Measurements from ENCODE around the gene CNPY1.
A peak's percentile ranks its signal among the peaks of the same experiment; 100 is the strongest.

Gene CNPY1

DNA sequence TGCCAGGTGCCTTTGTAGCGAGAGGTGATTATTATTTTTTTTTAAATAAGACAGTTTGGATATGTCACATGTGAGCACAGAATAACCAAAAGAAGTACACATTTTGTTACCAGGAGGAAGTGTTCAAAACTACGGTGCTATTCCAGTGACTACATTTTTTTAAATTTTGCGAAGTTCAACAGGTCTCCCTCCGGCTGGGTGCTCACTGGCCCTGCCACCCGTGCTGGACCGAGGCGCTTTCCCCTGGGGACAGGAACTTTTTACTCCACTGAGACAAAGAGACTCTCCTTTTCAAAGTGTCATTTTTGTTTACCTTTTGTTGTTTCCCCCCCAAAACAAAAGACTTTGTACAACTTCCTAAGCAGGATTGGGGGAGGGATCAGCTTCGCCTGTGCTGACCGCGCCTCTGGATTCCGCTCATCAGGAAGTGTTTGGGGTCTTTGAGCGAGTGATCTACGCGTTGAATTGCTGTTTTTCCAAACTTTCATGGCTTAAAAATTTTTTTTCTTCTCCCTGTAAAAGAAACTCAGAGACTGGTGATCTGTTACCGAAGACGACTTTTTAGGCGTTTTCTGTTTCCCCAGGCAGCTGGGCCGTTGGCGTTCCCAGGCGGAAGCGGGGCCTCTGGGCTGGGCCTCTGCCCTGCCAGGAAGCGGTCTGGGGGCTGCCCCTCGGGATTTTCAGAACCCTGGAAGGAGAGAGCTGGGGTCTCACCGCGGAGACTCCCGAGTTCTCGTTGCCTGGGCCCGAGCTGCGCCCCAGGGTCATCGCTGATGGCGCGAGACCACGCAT, 81.2 kb downstream of the CNPY1 start:
- DNase-seq, result no peak

DNA sequence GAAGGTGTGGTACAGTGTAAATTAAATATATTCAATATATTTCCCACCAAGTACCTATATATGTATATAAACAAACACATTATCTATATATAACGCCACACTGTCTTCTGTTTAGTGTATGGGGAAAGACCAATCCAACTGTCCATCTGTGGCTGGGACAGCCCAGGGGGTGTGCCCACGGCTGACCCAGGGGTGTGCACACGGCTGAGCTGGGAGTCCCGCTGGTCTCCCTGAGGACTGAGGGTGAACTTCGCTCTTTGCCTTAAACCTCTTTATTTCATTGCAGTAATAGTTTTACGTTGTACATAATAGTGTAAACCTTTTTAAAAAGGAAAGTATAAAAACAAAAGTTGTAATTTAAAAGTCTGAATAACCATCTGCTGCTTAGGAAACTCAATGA, 82.2 kb downstream of the CNPY1 start:
- no peak for DNase-seq

DNA sequence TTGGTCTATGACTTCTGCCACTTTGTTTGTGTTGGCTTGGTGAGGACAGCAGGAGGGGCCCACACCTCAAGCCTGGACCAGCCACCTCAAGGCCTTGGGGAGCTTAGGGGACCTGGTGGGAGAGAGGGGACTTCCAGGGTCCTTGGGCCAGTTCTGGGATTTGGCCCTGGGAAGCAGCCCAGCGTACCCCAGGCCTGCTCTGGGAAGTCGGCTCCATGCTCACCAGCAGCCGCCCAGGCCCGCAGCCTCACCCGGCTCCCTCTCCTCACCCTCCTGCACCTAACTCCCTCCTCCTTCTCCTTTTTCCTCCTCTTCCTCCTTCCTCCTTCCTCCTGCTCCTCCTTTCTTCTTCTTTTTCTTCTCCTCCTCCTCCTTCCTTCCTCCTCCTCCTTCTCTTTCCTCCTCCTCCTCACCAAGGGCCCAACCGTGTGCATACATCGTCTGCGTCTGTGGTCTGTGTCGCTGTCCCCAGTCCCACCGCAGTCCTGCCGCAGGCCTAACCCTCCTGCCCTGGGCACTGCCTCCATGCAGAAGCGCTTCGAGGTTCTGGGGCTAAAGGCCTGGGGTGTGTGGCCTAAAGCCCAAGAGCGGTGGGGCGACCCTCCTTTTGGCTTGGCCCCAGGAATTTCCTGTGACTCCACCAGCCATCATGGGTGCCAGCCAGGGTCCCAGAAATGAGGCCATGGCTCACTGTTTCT, 83.1 kb downstream of the CNPY1 start:
- DNase-seq, result no peak

DNA sequence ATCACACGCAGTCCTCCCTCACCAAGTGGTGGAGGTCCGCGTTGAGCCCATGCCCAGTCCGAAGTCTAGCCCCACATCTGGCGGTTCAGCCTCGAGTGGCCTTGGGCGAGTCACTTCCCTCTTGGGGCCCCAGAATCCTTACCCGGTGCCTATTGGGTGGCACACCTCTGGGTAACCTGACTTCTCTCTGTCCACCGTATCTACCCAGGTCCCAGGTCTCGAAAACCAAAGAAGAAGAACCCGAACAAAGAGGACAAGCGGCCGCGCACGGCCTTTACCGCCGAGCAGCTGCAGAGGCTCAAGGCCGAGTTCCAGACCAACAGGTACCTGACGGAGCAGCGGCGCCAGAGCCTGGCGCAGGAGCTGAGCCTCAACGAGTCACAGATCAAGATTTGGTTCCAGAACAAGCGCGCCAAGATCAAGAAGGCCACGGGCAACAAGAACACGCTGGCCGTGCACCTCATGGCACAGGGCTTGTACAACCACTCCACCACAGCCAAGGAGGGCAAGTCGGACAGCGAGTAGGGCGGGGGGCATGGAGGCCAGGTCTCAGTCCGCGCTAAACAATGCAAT, 84.1 kb downstream of the CNPY1 start:
- no peak for DNase-seq

DNA sequence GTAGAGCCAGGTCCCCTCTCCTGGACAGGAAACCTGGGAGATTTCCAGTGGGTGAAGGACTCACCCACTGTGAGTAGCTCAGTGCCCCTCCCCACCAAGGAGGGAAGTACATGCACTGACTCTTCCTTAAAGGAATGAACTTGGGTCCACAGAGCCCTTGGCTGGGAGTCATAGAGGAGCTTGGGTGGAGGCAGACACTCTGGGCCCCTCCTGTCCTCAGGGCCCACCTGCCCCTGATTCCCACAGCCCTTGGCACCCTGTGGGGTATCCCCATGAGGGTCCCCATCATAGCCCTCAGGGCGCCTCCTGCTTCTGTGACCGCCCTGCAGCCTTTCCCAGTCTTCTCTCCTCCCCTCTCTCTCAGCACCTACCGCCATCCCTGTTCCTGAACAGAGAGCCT, 84.7 kb downstream of the CNPY1 start:
- DNase-seq, result no peak

DNA sequence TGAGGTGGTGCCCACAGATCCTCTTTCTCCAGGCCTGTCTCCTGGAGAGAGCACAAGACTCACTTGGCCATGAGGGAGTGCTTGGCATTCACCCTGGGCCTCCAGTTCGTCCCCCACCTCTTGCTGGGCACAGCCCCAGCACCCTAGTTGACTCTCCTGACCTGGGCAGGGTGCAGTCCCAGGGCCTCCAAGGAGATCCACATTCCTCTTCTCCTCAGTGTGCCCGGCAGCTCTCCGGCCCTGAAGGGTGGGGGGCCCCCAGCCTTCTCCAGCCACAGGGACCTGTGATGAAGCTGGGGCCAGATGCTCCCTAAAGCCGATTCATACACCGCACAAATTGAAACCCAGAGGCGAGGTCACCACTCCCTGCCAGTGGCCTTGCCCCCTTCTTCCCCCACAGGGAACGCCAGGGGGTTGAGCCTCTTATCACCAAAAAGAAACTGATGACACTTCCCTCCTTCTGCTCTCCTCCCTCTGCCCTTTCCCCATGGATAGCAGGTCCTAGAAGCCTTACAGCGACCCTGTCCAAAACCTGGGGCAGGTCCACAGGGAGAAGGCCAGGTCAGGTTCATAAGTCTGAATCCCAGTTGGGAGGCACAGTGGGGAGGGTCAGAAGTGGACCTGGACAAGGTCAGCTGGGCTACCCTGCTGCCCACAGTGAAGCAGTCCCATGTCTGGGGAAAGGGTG, 85.3 kb downstream of the CNPY1 start:
- no peak for DNase-seq

DNA sequence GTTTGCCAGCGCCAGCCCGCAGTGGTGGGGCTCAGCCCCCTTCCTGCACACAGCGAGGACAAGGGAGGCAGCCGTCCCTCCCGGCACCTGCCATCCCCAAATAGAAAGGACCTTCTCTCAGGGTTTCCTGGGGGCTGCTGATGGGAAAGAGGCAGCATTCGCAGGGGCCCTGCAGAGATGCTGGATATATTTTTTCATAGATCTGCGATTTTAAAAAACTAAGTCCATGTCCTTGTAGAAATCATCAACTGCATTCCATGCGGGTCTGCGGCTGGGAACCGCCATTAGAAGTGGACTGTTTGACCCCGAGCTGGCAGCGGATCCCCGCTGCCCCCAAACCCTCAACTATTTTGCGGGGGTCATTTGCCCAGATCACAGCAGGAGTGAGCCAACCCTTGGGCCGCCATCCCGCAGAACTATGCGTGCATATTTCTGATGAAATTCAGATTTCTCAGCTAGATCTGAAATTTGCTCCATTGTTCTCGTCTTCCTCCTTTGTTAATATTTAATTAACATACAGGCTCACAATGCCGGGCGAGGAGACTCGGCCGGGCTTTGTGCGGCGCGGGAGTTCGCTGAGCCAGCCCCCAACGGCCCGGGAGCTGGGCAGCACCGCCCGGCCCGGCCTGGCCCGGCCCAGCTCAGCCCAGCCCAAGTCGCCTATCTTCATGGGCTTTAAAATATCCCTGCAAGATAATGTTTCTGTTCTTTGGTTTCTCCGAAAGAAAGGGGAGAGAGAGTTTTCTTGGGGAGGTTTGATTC, 86.5 kb downstream of the CNPY1 start:
- no peak for DNase-seq

DNA sequence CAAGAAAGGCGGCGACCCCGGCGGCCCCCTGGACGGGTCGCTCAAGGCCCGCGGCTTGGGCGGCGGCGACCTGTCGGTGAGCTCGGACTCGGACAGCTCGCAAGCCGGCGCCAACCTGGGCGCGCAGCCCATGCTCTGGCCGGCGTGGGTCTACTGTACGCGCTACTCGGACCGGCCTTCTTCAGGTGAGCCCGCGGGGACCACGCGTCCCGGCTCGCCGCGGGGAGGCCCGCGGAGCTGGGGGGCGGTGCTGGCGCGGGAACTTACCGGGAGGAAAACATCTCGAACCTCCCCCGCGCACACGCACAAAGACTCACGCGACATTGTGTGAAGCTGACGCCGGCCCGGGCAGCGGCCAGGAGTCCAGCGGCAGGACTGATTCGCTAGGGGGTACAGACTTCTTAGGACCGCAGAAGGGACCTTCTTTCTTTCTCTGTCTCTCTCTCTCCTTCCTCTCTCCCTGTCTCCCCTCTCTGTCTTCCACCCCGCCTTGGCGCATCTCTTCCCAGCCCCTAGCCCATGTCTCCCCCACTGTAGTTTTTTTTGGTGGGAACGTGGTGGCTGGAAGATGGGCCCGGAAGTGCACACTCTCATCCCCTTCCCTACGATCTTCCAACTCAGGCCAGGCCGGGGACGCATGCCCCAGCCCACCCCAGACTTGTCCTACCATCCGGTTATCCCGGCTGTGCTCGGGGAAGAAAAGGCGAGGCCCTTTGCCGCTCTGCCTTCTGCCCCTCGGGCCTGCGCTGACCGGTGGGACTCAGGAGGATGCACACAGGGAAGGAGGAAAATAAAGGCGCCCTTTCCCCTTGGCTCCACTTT, 87.3 kb downstream of the CNPY1 start:
- no peak for DNase-seq

DNA sequence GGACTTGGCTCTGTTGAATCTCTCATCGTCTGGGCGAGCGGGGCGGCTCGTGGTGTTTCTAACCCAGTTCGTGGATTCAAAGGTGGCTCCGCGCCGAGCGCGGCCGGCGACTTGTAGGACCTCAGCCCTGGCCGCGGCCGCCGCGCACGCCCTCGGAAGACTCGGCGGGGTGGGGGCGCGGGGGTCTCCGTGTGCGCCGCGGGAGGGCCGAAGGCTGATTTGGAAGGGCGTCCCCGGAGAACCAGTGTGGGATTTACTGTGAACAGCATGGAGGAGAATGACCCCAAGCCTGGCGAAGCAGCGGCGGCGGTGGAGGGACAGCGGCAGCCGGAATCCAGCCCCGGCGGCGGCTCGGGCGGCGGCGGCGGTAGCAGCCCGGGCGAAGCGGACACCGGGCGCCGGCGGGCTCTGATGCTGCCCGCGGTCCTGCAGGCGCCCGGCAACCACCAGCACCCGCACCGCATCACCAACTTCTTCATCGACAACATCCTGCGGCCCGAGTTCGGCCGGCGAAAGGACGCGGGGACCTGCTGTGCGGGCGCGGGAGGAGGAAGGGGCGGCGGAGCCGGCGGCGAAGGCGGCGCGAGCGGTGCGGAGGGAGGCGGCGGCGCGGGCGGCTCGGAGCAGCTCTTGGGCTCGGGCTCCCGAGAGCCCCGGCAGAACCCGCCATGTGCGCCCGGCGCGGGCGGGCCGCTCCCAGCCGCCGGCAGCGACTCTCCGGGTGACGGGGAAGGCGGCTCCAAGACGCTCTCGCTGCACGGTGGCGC, 88.1 kb downstream of the CNPY1 start, which contains the start of gene EN2:
EN2 (plus strand) TSS at position 19 of the 767 bp plus-strand sequence; CDS start at position 268, 249 bp downstream.
- DNase-seq, result no peak

DNA sequence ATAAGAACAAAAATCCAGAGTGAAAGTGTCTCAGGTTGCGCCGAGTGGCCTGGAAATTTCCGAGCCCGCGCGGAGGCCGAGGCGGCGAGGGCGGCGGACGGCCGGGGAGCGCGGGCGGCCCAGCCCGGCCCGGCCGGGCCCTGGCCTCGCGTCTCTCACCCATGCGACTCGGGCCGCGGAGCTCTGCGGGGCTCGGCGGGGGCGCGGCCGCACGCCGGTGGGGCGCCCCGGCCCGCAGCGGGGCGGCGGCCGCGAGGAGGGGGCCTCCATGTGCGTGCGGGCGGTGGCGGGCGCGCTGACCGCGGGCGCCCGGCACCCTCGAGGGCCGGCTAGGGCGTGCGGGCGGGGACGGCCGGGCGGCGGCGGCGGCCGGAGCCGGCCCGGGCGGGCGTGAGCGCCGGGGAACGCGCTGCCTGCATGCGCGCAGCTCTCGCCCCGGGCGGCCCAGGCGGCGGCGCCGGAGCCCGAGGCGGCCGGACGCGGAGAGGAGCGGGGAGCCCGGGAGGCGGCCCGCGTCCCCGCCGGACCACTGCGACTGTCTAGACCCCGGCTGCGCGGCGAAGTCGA, 88.7 kb downstream of the CNPY1 start:
- DNase-seq, result no peak

DNA sequence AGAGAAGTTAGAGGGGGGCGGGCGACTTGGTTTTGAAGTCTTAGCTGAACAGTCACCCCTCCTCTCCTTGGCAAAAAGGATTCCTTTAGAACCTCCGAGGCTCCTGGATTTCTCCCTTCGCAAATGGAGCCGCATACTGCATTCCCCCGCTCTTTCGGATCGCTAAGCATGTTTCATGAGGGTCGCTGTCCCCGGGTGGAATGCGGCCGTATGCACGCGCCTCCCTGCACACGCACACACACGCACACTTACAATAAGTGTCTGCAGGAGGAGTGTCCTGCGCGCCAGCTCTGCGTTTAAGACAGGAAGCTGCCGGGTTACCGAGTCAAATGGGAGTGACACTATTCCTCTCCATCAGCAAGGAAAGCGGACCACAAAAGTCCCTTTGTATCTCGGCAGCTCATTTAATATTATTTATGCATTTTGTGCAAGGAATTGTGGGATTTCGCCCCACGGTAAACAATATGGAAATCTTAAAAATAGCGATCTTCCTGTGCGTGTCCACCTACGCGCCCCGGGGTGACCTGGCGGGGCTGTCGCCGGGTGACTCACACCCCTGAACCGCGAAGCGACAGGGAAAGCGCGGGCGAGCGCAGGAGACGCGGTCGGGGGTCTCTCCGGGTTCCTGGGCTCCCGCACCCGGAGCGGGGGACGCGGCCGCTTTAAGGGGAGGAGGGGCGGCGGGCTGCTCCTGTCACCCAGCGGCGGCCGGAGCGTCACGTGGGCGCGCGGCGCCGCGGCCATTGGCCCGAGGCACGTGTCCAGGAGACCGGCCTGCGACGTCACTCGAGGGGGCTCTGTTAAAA, 89.4 kb downstream of the CNPY1 start:
- peak; percentile 88 for DNase-seq

DNA sequence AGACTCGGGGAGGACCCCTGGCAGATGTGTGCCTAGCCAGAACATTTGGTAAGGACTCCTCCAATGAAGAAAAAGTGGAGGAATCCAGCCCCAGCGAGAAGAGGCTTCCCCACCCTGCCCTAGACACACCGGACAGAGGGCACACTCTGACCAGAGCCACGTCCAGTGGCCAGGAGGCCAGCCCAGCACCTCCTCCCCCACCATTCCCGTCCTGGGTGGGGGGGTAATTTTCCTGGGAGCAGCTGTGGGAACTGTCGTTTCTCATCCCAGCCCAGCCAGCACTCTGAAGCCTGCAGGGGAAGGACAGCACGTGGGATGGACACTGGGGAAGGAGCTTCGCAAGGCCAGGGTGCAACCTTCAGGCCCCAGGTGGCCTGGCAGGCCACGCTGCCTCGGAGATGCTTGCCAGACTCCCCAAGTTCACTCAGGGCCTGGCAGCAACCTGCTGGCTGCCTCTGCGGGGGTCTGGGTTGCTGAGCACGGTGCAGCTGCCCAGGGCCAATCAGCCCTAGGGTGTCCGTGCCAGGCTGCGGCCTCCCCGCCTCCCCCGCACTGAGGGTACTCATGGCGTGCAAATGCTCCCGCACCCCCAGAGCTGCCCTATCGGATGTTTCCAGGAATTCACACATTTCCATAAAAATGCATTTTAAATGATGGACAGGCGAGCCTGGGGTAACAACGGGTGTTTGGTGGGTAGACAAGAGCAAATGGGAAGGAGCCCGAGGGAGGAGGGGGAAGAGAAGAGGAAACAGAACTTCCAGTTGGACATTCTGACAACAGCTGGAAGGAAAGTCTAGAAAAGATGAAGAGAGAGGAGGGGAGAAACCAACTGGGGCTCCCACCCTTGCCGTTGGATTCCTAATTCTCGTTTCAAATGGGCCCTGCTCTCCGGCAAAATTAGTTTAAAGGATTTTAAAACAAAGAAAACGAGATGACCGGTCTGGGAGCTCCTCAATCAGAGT, 90.3 kb downstream of the CNPY1 start:
- DNase-seq, result no peak

DNA sequence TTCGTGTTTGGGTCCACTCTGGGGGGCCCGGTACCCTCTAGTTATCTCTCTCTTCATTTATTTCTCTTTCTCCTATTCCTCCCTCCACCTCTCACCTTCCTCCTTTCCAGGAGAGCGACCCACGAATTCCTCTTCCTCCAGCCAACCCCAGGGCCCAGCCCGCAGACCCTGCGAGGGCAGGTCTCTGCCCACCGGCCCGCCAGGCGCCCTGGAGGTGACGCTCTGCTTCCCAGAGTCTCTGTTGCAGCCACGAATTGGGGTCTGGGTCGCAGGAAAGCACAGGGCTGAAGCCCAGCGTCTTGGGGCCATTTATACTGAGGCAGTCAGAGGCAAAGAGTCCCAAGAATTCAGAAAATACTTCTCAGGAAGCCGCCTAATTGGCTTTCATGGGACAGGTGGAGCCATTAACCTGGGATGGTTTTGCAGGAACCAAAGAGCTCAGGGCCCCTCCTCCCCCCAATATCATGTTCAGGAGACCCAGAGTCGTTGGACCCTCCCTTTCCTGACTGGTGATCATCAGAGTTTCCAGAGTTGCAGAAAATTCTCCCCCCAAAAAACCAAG, 91.1 kb downstream of the CNPY1 start:
- no peak for DNase-seq

DNA sequence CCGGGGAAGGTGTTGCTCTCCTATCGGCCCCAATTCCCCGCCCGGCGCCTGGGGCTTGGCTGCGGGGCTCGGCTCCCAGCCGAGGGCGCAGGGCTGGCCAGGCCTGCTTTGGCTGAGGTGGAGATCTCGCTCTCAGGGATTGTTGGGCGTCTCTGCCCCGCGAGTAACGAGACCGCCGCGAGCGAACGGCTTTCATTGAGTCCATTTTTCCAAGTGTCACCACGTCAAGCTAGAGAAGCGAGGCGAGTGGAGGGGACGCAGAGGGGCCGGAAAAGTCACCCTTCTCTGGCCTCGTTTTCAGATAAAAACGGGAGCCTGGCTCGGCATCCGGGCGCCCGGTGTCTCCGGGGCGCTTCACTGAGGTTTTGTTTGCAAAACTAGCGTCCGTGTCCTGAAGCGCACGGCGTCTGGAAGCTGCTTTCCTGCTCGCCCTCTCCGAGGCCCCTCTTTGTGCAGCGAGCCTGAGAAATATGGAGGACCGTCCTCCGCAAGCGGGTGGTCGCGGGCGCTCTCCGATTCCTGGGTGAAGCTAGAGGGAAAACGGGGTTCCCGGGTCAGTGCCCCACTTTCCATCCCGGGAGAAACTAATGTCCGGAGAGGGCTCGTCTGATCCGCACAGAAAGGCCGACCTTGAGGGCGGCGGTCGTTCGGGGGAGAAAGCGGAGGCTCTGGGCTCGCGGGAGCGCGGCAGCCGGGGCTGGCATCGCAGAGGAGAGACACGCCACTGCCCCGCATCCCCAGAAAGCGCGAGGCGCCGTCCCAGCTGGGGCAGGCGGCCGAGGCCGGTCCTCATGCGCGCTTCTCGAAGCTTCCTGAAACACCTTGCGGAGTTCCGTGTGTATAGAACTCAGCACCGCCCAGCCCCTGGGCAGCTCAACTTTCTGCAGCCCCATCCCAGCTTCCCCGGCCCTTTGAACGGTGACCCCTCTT, 91.9 kb downstream of the CNPY1 start:
- DNase-seq, result no peak

DNA sequence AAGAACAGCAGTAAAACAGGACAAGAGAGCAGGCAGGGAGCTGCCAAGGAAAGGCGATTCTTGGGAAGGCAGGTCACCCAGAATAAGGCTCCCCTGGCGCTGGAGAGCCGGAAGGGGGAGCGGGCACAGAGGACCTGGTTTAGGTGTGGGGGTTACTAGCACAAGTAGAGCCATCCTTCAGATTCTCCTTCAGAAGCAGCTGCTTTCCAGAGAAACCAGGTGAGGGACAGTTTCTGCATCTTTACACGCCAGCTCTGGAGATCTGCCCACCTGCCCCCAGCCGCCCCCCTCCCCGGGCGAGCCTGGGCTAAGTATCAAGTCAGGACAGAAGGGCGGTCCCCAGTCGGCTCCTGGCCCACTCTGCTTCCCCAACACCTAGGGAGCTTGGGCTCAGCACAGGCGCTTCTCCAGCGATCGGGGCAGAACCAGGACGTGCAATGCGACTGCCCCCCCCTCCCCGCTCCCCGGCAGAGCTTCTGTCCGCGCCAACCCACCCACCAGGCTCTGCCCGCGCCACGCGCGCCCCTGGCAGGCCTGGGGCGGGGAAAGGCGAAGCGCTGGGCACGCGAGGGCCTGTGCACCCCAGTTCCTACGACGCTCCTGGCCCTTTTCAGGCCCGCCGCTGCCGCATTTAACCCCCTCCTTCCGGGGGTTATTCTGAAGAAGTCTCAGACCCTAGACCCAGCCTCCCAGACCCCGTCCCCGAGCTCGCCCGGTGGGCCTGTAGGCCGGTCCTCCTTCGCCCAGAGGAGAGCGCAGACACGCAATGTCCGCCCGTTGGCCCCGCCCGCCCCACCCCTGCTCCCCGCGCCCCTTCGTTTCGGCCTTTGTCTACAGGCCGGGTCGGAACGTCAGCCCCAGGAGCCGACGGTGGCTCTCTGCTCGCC, 92.8 kb downstream of the CNPY1 start:
- DNase-seq, result no peak

Data from right hindlimb (tissue), 1 donor.